ENCODE data around the gene USH1G.

DNA sequence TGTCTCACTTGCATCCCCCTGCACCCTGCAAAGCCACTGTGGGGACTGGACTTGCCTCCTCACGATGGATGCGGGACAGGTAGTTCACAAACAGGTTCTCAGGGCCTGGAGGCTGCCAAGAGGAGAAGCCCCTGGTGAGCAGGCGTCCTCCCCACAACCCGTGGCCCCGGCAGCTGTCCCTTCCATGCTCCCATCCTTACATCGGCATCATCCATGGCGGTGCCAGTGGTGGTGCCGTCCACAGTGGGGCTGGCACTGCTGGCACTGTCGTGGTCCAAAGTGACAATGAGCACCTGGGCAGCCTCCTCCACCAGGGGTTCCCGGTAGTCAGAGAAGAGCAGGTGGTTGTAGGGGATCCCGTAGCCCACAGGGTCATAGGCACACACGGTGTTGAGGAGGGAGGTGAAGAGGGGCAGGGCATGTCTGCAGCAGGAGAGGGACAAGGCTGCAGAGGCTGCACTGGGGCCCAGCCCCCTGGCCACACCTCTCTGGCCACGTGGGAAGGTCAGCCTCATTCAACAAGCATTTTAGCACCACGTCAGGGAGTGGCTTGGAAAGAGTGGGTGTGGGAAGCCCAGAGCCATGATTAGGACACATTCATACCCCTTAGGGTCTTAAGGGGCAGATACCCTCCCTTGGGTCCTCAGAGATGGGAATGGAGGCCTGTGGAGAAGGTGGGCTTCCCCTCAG, 36.9 kb upstream of the USH1G start:
- TF ChIP-seq, protein P1, sequence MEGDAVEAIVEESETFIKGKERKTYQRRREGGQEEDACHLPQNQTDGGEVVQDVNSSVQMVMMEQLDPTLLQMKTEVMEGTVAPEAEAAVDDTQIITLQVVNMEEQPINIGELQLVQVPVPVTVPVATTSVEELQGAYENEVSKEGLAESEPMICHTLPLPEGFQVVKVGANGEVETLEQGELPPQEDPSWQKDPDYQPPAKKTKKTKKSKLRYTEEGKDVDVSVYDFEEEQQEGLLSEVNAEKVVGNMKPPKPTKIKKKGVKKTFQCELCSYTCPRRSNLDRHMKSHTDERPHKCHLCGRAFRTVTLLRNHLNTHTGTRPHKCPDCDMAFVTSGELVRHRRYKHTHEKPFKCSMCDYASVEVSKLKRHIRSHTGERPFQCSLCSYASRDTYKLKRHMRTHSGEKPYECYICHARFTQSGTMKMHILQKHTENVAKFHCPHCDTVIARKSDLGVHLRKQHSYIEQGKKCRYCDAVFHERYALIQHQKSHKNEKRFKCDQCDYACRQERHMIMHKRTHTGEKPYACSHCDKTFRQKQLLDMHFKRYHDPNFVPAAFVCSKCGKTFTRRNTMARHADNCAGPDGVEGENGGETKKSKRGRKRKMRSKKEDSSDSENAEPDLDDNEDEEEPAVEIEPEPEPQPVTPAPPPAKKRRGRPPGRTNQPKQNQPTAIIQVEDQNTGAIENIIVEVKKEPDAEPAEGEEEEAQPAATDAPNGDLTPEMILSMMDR (IDR thresholded peaks at IDR 0.05), result no peak
- no peak for TF ChIP-seq ZFX (IDR thresholded peaks at IDR 0.05; ENCODE audit: borderline replicate concordance)
